ENCODE results near the gene BAIAP2.

Gene BAIAP2

GRCh38 chr17:81112450-81112849, 77.5 kb downstream of the BAIAP2 start:
- Histone ChIP-seq H3K9ac (ENCODE audit: low read length) (no peak overlapping the region), H2AFZ (ENCODE audit: low read depth, low read length, severe bottlenecking) (no peak overlapping the region), H3K36me3 (ENCODE audit: low read length) (no peaks in the 10 kb centered on the region), H3K4me3 (ENCODE audit: insufficient read depth, low read length, poor library complexity, severe bottlenecking) (no peak overlapping the region), H3K27ac (ENCODE audit: low read depth, low read length) (no peak overlapping the region), H3K79me2 (ENCODE audit: insufficient read depth, low read length) (no peaks in the 10 kb centered on the region), H4K20me1 (ENCODE audit: low read depth, low read length) (no peaks in the 10 kb centered on the region), H3F3A (ENCODE audit: insufficient read depth) (no peaks in the 10 kb centered on the region), H3K27me3 (ENCODE audit: low read length) (no peaks in the 10 kb centered on the region), H3K9me2 (replicated peaks; ENCODE audit: insufficient read depth, low read length) (no peaks in the 10 kb centered on the region), H3K9me3 (ENCODE audit: insufficient read depth, low read length) (no peaks in the 10 kb centered on the region), H3K4me2 (ENCODE audit: low read depth, low read length, poor library complexity, severe bottlenecking) (no peak overlapping the region)
- TF ChIP-seq EZH2phosphoT487 (conservative IDR thresholded peaks at IDR 0.05; ENCODE audit: low read length), result no peak
- no peak for TF ChIP-seq CTCF (IDR thresholded peaks at IDR 0.05; ENCODE audit: insufficient read depth, low read length, poor library complexity, severe bottlenecking)

- Histone ChIP-seq H3K9ac (ENCODE audit: low read length) (no peak overlapping the region), H3K36me3 (ENCODE audit: low read length) (no peaks in the 10 kb centered on the region), H3K27ac (ENCODE audit: low read depth, low read length) (no peak overlapping the region), H3F3A (ENCODE audit: insufficient read depth) (no peaks in the 10 kb centered on the region), H2AFZ (ENCODE audit: low read depth, low read length, severe bottlenecking) (no peak overlapping the region), H3K9me2 (replicated peaks; ENCODE audit: insufficient read depth, low read length) (no peaks in the 10 kb centered on the region), H3K4me3 (ENCODE audit: insufficient read depth, low read length, poor library complexity, severe bottlenecking) (no peak overlapping the region), H4K20me1 (ENCODE audit: low read depth, low read length) (no peaks in the 10 kb centered on the region), H3K9me3 (ENCODE audit: insufficient read depth, low read length) (no peaks in the 10 kb centered on the region), H3K4me2 (ENCODE audit: low read depth, low read length, poor library complexity, severe bottlenecking) (no peak overlapping the region), H3K79me2 (ENCODE audit: insufficient read depth, low read length) (no peaks in the 10 kb centered on the region), H3K27me3 (ENCODE audit: low read length) (no peaks in the 10 kb centered on the region)
- TF ChIP-seq EZH2phosphoT487 (conservative IDR thresholded peaks at IDR 0.05; ENCODE audit: low read length) (no peak), CTCF (IDR thresholded peaks at IDR 0.05; ENCODE audit: insufficient read depth, low read length, poor library complexity, severe bottlenecking) (no peak)
Measured at GRCh38 chr17:81113158-81113724, 78.3 kb downstream of the BAIAP2 start.

GRCh38 chr17:81114351-81115093, 79.6 kb downstream of the BAIAP2 start:
- H2AFZ ChIP-seq (ENCODE audit: low read depth, low read length, severe bottlenecking), result no peak overlapping the region
- no peak overlapping the region for H3K9ac ChIP-seq (ENCODE audit: low read length)
- H3K4me2 ChIP-seq (ENCODE audit: low read depth, low read length, poor library complexity, severe bottlenecking), result no peak overlapping the region
- H3K9me3 ChIP-seq (ENCODE audit: insufficient read depth, low read length), result no peaks in the 10 kb centered on the region
- no peak overlapping the region for H3K27ac ChIP-seq (ENCODE audit: low read depth, low read length)
- no peaks in the 10 kb centered on the region for H3F3A ChIP-seq (ENCODE audit: insufficient read depth)
- no peaks in the 10 kb centered on the region for H3K27me3 ChIP-seq (ENCODE audit: low read length)
- no peaks in the 10 kb centered on the region for H3K79me2 ChIP-seq (ENCODE audit: insufficient read depth, low read length)
- H4K20me1 ChIP-seq (ENCODE audit: low read depth, low read length), result no peaks in the 10 kb centered on the region
- H3K36me3 ChIP-seq (ENCODE audit: low read length), result no peaks in the 10 kb centered on the region
- TF ChIP-seq CTCF (IDR thresholded peaks at IDR 0.05; ENCODE audit: insufficient read depth, low read length, poor library complexity, severe bottlenecking) (no peak), EZH2phosphoT487 (conservative IDR thresholded peaks at IDR 0.05; ENCODE audit: low read length) (no peak)
- H3K9me2 ChIP-seq (replicated peaks; ENCODE audit: insufficient read depth, low read length), result no peaks in the 10 kb centered on the region
- no peak overlapping the region for H3K4me3 ChIP-seq (ENCODE audit: insufficient read depth, low read length, poor library complexity, severe bottlenecking)

All from SU-DHL-6 (cell line).